Stomach (tissue), 9 donors: ENCODE results near the gene G6PC3. TPM values are rescaled to one million over a fixed set of nuclear protein-coding genes. Genes with fewer than 3 reads are reported as not detected.
"Not testable (repeated sequence)": the region's sequence is repeated elsewhere in the genome, so short reads cannot be mapped to it uniquely, and the experiment has no call there.

Experiments used
- DNase-seq, 2 donors: peaks; one replicate each; pipeline versions ENCODE4 v3.0.0 to v3.0.0-alpha.2; 2013 to 2019
- H3K27ac ChIP-seq, 5 donors: fragments of 200-600 bp in 4 of 5; sonication (generic) in 4 of 5; one replicate each; pipeline ENCODE4 v1.5.1; 2013 to 2019; ENCODE audit warnings: mild to moderate bottlenecking in 1 of 5, moderate library complexity in 1 of 5
- H3K27me3 ChIP-seq, 3 donors: fragments of 200-600 bp; sonication (generic); one replicate each; pipeline ENCODE4 v1.5.1; 2017 to 2019; ENCODE audit warnings: mixed run types in 1 of 3
- H3K36me3 ChIP-seq, 4 donors: fragments of 200-600 bp; sonication (generic); 1 replicate in 3 of 4; 2 replicates in 1 of 4; pipeline ENCODE4 v1.5.1; 2016 to 2019
- H3K4me1 ChIP-seq, 4 donors: fragments of 200-600 bp; sonication (generic); one replicate each; pipeline ENCODE4 v1.5.1; 2016 to 2019
- H3K4me3 ChIP-seq, 4 donors: fragments of 200-600 bp; sonication (generic) in 3 of 4; one replicate each; pipeline ENCODE4 v1.5.1; 2016 to 2019; ENCODE audit warnings: mild to moderate bottlenecking in 1 of 4
- H3K9me3 ChIP-seq, 4 donors: fragments of 200-600 bp; sonication (generic); one replicate each; pipeline ENCODE4 v1.5.1; 2016 to 2019
- EP300 ChIP-seq: sonication (generic); formaldehyde crosslinking; IDR thresholded peaks from one replicate; pipeline ENCODE4 v1.6.1; 2017; ENCODE audit warnings: antibody characterized with exemption
- POLR2A ChIP-seq, 4 donors: fragments of 450-650 bp; IDR thresholded peaks; one replicate each; pipeline ENCODE4 v1.6.1; 2016; ENCODE audit warnings: antibody characterized with exemption in 4 of 4, control low read depth in 2 of 4, mild to moderate bottlenecking in 1 of 4, moderate library complexity in 1 of 4
- POLR2AphosphoS5 ChIP-seq, 3 donors: sonication (generic); formaldehyde crosslinking; IDR thresholded peaks; one replicate each; pipeline ENCODE4 v1.6.1; 2016; ENCODE audit warnings: antibody characterized with exemption in 3 of 3
- WGBS, 5 donors: extraction: QIAGEN DNeasy Blood & Tissue Kit in 3 of 5; methylation state at CpG; one replicate each; pipeline versions ENCODE4 v1.1.5 to v1.1.7; 2013 to 2018; 5-methylcytosine and 5-hydroxymethylcytosine counted together
- intact Hi-C: fragments of 100-400 bp; cut with DNase I; formaldehyde crosslinking; loops from one replicate; pipeline ENCODE4 v1.15.1; 2023; ENCODE audit warnings: low total_unique reads
- polyA plus RNA-seq, 3 donors: library from polyadenylated mRNA; stranded (reverse); fragments of 200-250 nt; gene quantifications; one replicate each; pipeline ENCODE4 v1.2.3, GENCODE V29; 2013
- total RNA-seq, 5 donors: library from RNA; depleted of rRNA; stranded (reverse); fragments of >200 nt; gene quantifications; one replicate each; pipeline versions ENCODE4 v1.1.0 to v1.2.3, GENCODE V29; 2014 to 2016
- TF ChIP-seq, protein P1 (sequence below), 7 experiments: fragments of 450-650 bp in 4 of 7; fragments of 200-600 bp in 3 of 7; sonication (generic) in 3 of 7; IDR thresholded peaks; one replicate each; pipeline ENCODE4 v1.5.1; 2016 to 2019; ENCODE audit warnings: antibody characterized with exemption in 7 of 7, control low read depth in 2 of 7, mild to moderate bottlenecking in 1 of 7
- donor health status: healthy with polysubstance abuse.
- donor health status: Bipolar disorder and iron deficiency.
- donor health status: healthy.

Gene G6PC3
- total and polyA plus RNA-seq, 8 donors: 10.5 to 132 (median 39.4) TPM

DNA sequence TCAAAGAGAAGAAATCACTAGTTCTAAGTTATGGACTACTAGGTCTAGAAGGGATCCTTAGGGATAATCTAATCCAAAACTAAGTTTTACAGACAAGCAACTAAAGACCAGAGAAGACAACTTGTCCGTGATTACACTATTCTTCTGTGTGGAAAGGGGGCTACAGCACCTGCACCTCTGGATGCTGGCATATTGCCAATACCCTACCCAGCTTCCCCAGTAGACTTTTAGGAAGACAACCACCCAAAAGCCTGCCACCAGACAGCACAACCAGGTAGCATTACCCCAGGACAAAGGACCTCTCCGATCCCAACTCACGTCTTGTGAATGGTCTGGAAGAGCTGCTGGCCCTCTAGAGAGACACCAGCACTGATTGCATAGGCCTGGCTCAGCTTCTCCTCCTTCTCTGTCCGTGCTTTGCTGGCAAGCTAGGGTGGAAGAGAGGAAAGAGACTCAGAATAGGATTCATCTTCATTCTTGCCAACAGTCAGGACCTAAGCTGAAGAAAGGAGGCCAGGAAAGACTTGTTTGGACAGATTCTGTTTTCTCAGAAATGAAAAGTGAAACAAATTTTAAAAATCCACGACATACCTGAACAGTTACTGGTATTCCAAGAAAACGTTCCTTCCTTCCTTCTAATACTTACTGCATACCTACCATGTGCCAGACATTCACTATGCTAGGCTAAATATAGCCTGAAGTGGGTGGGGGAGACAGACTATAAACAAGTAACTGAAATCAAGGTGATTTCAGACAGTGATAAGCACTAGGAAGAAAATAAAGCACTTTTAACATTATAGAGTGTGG is 30.5 kb upstream of the G6PC3 start:
- peaks cover 28 to 45% (median 33%) of the 10 kb centered on the region in 4 donors for H3K36me3 ChIP-seq
- peaks cover 16 to 55% (median 34%) of the 10 kb centered on the region in 4 donors for H3K4me1 ChIP-seq
- TF ChIP-seq, protein P1, sequence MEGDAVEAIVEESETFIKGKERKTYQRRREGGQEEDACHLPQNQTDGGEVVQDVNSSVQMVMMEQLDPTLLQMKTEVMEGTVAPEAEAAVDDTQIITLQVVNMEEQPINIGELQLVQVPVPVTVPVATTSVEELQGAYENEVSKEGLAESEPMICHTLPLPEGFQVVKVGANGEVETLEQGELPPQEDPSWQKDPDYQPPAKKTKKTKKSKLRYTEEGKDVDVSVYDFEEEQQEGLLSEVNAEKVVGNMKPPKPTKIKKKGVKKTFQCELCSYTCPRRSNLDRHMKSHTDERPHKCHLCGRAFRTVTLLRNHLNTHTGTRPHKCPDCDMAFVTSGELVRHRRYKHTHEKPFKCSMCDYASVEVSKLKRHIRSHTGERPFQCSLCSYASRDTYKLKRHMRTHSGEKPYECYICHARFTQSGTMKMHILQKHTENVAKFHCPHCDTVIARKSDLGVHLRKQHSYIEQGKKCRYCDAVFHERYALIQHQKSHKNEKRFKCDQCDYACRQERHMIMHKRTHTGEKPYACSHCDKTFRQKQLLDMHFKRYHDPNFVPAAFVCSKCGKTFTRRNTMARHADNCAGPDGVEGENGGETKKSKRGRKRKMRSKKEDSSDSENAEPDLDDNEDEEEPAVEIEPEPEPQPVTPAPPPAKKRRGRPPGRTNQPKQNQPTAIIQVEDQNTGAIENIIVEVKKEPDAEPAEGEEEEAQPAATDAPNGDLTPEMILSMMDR (IDR thresholded peaks at IDR 0.05): no peak
- TF ChIP-seq POLR2A (IDR thresholded peaks at IDR 0.05): no peak
- no peak for TF ChIP-seq EP300
- TF ChIP-seq POLR2AphosphoS5 (IDR thresholded peaks at IDR 0.05): no peak
- H3K27me3 ChIP-seq: no peaks in the 10 kb centered on the region
- intact Hi-C loops: loop anchor here (10.0 kb wide), 1 partner anchor 65 kb away; no protein-coding TSS in a partner anchor
- no peak overlapping the region for H3K4me3 ChIP-seq
- DNase-seq: no peak
- no peaks in the 10 kb centered on the region for H3K9me3 ChIP-seq
- WGBS, 5 donors: 53 to 74% (median 73%) methylated on average over 6 of the region's 6 CpGs
- H3K27ac ChIP-seq: peak overlapping the region in 3 of 5 donors; percentile 10 to 41 (median 20)

DNA sequence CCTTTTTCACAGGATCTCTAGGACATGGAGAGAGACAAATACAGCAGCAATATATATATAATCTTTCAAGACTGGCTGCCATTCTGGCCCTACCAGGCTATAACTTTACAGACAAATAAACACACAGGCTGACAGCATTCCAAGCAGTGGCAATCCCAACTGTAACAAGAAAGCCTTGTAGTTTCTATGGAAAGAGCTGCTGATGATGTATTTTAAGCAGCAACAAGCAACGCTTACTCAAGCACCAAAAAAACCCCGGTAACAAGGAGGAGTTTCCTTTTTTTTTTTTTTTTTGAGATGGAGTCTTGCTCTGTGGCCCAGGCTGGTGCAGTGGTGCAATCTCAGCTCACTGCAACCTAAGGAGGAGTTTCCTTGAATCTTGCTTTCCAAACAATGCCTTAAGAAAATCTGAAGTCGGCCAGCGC is 27.3 kb upstream of the G6PC3 start:
- TF ChIP-seq, protein P1 (IDR thresholded peaks at IDR 0.05): no peak
- no peak for TF ChIP-seq EP300
- no peak for TF ChIP-seq POLR2AphosphoS5 (IDR thresholded peaks at IDR 0.05)
- TF ChIP-seq POLR2A (IDR thresholded peaks at IDR 0.05): no peak
- DNase-seq: no peak
- WGBS, 5 donors: 45 to 67% (median 60%) methylated on average over 3 to 4 of the region's 4 CpGs
- no peaks in the 10 kb centered on the region for H3K9me3 ChIP-seq
- no peak overlapping the region for H3K4me3 ChIP-seq
- peak overlapping the region in 4 of 5 donors; percentile 46 to 65 (median 52) for H3K27ac ChIP-seq
- peaks cover 14 to 49% (median 25%) of the 10 kb centered on the region in 4 donors for H3K36me3 ChIP-seq
- no peaks in the 10 kb centered on the region for H3K27me3 ChIP-seq
- intact Hi-C loops: loop anchor here (10.0 kb wide), 1 partner anchor 62 kb away; no protein-coding TSS in a partner anchor
- peaks cover 16 to 56% (median 34%) of the 10 kb centered on the region in 4 donors for H3K4me1 ChIP-seq

DNA sequence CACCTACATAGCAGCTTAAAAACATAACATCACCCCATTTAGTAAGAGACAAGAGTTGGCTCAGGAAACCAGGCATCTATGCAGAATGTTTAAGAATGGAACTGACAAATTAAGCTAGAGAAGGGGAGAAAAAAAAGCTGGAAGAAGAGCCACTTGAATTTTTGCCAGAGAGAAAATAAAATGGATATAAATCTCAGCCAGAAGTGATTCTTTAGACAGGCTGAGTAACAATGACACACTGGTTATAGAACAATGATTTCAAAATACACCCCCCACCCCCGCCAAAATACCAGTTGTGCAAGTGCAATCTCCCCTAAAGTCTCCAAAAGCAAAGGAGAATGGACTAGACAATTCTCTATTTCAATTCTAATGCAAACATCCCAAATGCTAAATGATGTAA is 26.5 kb upstream of the G6PC3 start:
- peak overlapping the region in 4 of 5 donors; percentile 46 to 65 (median 52) for H3K27ac ChIP-seq
- intact Hi-C loops: loop anchor here (10.0 kb wide), 1 partner anchor 61 kb away; no protein-coding TSS in a partner anchor

DNA sequence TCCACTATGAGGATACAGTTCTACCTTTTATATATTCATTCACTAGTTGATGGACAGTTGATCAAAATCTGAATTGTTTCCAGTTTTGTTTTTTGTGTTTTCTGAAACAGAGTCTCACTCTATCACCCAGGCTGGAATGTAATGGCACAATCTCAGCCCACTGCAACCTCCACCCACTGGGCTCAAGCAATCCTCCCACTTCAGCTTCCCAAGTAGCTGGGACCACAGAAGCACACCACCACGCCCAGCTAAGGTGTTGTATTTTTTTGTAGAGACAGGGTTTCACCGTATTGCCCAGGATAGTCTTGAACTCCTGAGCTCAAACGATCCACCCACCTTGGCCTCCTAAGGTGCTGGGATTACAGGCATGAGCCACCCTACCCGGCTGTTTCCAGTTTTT is 25.0 kb upstream of the G6PC3 start:
- no peak overlapping the region for H3K27ac ChIP-seq
- intact Hi-C loops: loop anchor here (10.0 kb wide), 1 partner anchor 59 kb away; no protein-coding TSS in a partner anchor
- no peaks in the 10 kb centered on the region for H3K9me3 ChIP-seq
- peaks cover 27 to 53% (median 38%) of the 10 kb centered on the region in 4 donors for H3K36me3 ChIP-seq
- TF ChIP-seq, protein P1 (IDR thresholded peaks at IDR 0.05): no peak
- TF ChIP-seq POLR2A (IDR thresholded peaks at IDR 0.05): no peak
- no peak for TF ChIP-seq EP300
- TF ChIP-seq POLR2AphosphoS5 (IDR thresholded peaks at IDR 0.05): no peak
- 86 to 92% (median 89%) methylated on average over 4 of the region's 4 CpGs for WGBS, 5 donors
- peaks cover 14 to 47% (median 29%) of the 10 kb centered on the region in 4 donors for H3K4me1 ChIP-seq
- H3K4me3 ChIP-seq: no peak overlapping the region
- no peak for DNase-seq
- no peaks in the 10 kb centered on the region for H3K27me3 ChIP-seq

More for the DNA sequence above, 26.5 kb upstream of the G6PC3 start:
- Histone ChIP-seq H3K27me3 (no peaks in the 10 kb centered on the region), H3K36me3 (peaks cover 15 to 49% (median 25%) of the 10 kb centered on the region in 4 donors), H3K4me1 (peaks cover 16 to 56% (median 34%) of the 10 kb centered on the region in 4 donors), H3K9me3 (no peaks in the 10 kb centered on the region), H3K4me3 (no peak overlapping the region)
- 30 to 72% (median 55%) methylated on average over 1 of the region's 1 CpG for WGBS, 5 donors
- TF ChIP-seq POLR2AphosphoS5 (IDR thresholded peaks at IDR 0.05) (no peak), EP300 (no peak), POLR2A (IDR thresholded peaks at IDR 0.05) (no peak)
- TF ChIP-seq, protein P1 (IDR thresholded peaks at IDR 0.05): no peak
- DNase-seq: no peak

DNA sequence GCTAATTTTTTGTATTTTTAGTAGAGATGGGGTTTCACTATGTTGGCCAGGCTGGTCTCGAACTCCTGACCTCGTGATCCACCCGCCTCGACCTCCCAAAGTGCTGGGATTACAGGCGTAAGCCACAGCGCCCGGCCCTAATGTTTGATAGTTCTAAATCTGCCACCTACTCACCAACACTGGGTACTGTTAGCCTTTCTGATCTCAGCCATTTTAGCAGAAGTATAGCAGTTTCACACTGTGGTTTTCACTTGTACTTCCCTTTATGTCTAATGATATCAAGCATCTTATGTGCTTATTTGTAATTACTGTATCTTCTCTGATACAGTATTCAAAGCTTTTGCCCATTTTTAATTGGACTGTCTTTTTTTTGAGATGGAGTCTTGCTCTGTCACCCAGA is 23.6 kb upstream of the G6PC3 start:
- intact Hi-C loops: loop anchor here (10.0 kb wide), 1 partner anchor 58 kb away; no protein-coding TSS in a partner anchor
- not testable (repeated sequence) for H3K4me3 ChIP-seq, H3K27ac ChIP-seq, DNase-seq, H3K9me3 ChIP-seq, H3K27me3 ChIP-seq
- Histone ChIP-seq H3K4me1 (peaks cover 8 to 33% (median 17%) of the 10 kb centered on the region in 4 donors), H3K36me3 (peaks cover 41 to 67% (median 52%) of the 10 kb centered on the region in 4 donors)
- 96 to 99% (median 97%) methylated on average over 7 of the region's 7 CpGs for WGBS, 5 donors
